Sigmoid colon (tissue), 7 donors: Measurements from ENCODE around the gene RNF182. TPM values are rescaled to one million over a fixed set of nuclear protein-coding genes. Genes with fewer than 3 reads are reported as not detected.

Source experiments
- DNase-seq: peaks from one replicate; pipeline ENCODE4 v3.0.0-alpha.2; 2019
- H3K27ac ChIP-seq, 4 donors: fragments of 200-600 bp; sonication (generic); one replicate each; pipeline ENCODE4 v1.5.1; 2016 to 2019; ENCODE audit warnings: mild to moderate bottlenecking in 1 of 4
- H3K27me3 ChIP-seq, 3 donors: fragments of 200-600 bp; sonication (generic); one replicate each; pipeline ENCODE4 v1.5.1; 2019; ENCODE audit warnings: mild to moderate bottlenecking in 1 of 3
- H3K36me3 ChIP-seq, 4 donors: fragments of 200-600 bp; sonication (generic); one replicate each; pipeline ENCODE4 v1.5.1; 2016 to 2019
- H3K4me1 ChIP-seq, 4 donors: fragments of 200-600 bp; sonication (generic); one replicate each; pipeline ENCODE4 v1.5.1; 2017 to 2019
- H3K4me3 ChIP-seq, 4 donors: fragments of 200-600 bp; sonication (generic); one replicate each; pipeline ENCODE4 v1.5.1; 2017 to 2019; ENCODE audit warnings: mild to moderate bottlenecking in 2 of 4, moderate library complexity in 1 of 4
- H3K9me3 ChIP-seq, 4 donors: fragments of 200-600 bp in 3 of 4; sonication (generic) in 3 of 4; one replicate each; pipeline versions ENCODE4 v1.5.1 to v1.6.1; 2013 to 2019
- EP300 ChIP-seq, 4 donors: sonication (generic); formaldehyde crosslinking; IDR thresholded peaks; one replicate each; pipeline ENCODE4 v1.6.1; 2017; ENCODE audit warnings: antibody characterized with exemption in 4 of 4
- POLR2A ChIP-seq, 2 donors: fragments of 450-650 bp; IDR thresholded peaks; one replicate each; pipeline ENCODE4 v1.6.1; 2016; ENCODE audit warnings: antibody characterized with exemption in 2 of 2, mild to moderate bottlenecking in 2 of 2, moderate library complexity in 2 of 2
- POLR2AphosphoS5 ChIP-seq, 4 donors: sonication (generic); formaldehyde crosslinking; IDR thresholded peaks; one replicate each; pipeline ENCODE4 v1.6.1; 2017; ENCODE audit warnings: antibody characterized with exemption in 4 of 4
- WGBS, 2 donors: extraction: QIAGEN DNeasy Blood & Tissue Kit; methylation state at CpG; one replicate each; pipeline ENCODE4 v1.1.7; 2013; 5-methylcytosine and 5-hydroxymethylcytosine counted together
- intact Hi-C: fragments of 100-400 bp; cut with DNase I; formaldehyde crosslinking; loops from one replicate; pipeline ENCODE4 v1.15.1; 2023
- polyA plus RNA-seq, 3 donors: library from polyadenylated mRNA; stranded (reverse); fragments of 200-250 nt; gene quantifications; one replicate each; pipeline ENCODE4 v1.2.3, GENCODE V29; 2013
- total RNA-seq, 4 donors: library from RNA; depleted of rRNA; stranded (reverse); fragments of >200 nt; gene quantifications; one replicate each; pipeline ENCODE4 v1.1.0, GENCODE V29; 2016
- TF ChIP-seq, protein P1 (sequence below), 4 experiments: fragments of 450-650 bp in 3 of 4; fragments of 200-600 bp in 1 of 4; IDR thresholded peaks; one replicate each; pipeline ENCODE4 v1.5.1; 2016 to 2019; ENCODE audit warnings: antibody characterized with exemption in 4 of 4, mild to moderate bottlenecking in 3 of 4, moderate library complexity in 2 of 4
- donor health status: healthy with polysubstance abuse.
- donor health status: Bipolar disorder and iron deficiency.
- donor health status: healthy.

Gene RNF182
- total and polyA plus RNA-seq, 7 donors: 0.06 to 0.71 (median 0.28) TPM; not detected in 2

DNA sequence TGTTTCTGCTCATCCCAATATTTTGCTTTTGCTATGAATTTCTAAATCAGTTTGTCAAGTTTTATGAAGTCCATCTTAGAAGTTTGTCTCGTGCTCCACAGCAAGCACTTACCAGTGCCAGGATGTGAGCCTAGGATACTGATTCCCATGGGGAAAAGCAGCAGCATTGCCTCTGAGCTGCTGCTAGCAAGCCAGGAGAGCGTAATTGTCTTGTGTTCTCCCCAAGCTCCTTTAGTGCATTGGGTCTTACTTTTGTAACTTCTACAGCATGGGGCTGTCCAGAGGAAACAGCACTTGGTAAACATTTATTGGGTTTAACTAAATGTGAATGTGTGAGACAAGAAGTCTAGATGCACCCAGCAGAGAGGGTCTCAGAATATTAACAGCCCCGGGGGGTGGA is 76.1 kb downstream of the RNF182 start:
- no peaks in the 10 kb centered on the region for H3K4me1 ChIP-seq
- H3K27me3 ChIP-seq: no peaks in the 10 kb centered on the region
- H3K4me3 ChIP-seq: no peak overlapping the region
- H3K36me3 ChIP-seq: no peaks in the 10 kb centered on the region
- no peaks in the 10 kb centered on the region for H3K9me3 ChIP-seq
- WGBS, 2 donors: 81 to 82% methylated on average over 3 of the region's 3 CpGs
- no peak overlapping the region for H3K27ac ChIP-seq
- DNase-seq: no peak
- TF ChIP-seq POLR2AphosphoS5 (IDR thresholded peaks at IDR 0.05) (no peak), EP300 (IDR thresholded peaks at IDR 0.05) (no peak), POLR2A (IDR thresholded peaks at IDR 0.05) (no peak)
- TF ChIP-seq, protein P1, sequence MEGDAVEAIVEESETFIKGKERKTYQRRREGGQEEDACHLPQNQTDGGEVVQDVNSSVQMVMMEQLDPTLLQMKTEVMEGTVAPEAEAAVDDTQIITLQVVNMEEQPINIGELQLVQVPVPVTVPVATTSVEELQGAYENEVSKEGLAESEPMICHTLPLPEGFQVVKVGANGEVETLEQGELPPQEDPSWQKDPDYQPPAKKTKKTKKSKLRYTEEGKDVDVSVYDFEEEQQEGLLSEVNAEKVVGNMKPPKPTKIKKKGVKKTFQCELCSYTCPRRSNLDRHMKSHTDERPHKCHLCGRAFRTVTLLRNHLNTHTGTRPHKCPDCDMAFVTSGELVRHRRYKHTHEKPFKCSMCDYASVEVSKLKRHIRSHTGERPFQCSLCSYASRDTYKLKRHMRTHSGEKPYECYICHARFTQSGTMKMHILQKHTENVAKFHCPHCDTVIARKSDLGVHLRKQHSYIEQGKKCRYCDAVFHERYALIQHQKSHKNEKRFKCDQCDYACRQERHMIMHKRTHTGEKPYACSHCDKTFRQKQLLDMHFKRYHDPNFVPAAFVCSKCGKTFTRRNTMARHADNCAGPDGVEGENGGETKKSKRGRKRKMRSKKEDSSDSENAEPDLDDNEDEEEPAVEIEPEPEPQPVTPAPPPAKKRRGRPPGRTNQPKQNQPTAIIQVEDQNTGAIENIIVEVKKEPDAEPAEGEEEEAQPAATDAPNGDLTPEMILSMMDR (IDR thresholded peaks at IDR 0.05): no peak
- intact Hi-C loops: no loop called here

GRCh38 chr6:14001329-14002012 is 76.7 kb downstream of the RNF182 start:
- Histone ChIP-seq H3K9me3 (no peaks in the 10 kb centered on the region), H3K36me3 (no peaks in the 10 kb centered on the region), H3K4me3 (no peak overlapping the region), H3K27ac (no peak overlapping the region), H3K27me3 (no peaks in the 10 kb centered on the region), H3K4me1 (no peaks in the 10 kb centered on the region)
- no peak for DNase-seq
- intact Hi-C loops: no loop called here
- 82 to 85% methylated on average over 13 of the region's 13 CpGs for WGBS, 2 donors
- TF ChIP-seq POLR2AphosphoS5 (IDR thresholded peaks at IDR 0.05) (no peak), POLR2A (IDR thresholded peaks at IDR 0.05) (no peak), EP300 (IDR thresholded peaks at IDR 0.05) (no peak)
- TF ChIP-seq, protein P1 (IDR thresholded peaks at IDR 0.05): no peak

GRCh38 chr6:14002176-14002947 is 77.6 kb downstream of the RNF182 start:
- H3K4me1 ChIP-seq: no peaks in the 10 kb centered on the region

GRCh38 chr6:14004258-14004657 is 79.5 kb downstream of the RNF182 start:
- intact Hi-C loops: no loop called here
- WGBS, 2 donors: 88 to 89% methylated on average over 9 of the region's 9 CpGs
- DNase-seq: no peak
- Histone ChIP-seq H3K36me3 (no peaks in the 10 kb centered on the region), H3K4me1 (no peaks in the 10 kb centered on the region), H3K9me3 (no peaks in the 10 kb centered on the region), H3K27me3 (no peaks in the 10 kb centered on the region), H3K27ac (no peak overlapping the region), H3K4me3 (no peak overlapping the region)
- TF ChIP-seq POLR2A (IDR thresholded peaks at IDR 0.05) (no peak), EP300 (IDR thresholded peaks at IDR 0.05) (no peak), POLR2AphosphoS5 (IDR thresholded peaks at IDR 0.05) (no peak)
- TF ChIP-seq, protein P1 (IDR thresholded peaks at IDR 0.05): no peak

More at GRCh38 chr6:14002176-14002947, 77.6 kb downstream of the RNF182 start:
- 97% methylated on average over 46 to 47 of the region's 47 CpGs for WGBS, 2 donors
- no peak overlapping the region for H3K27ac ChIP-seq
- H3K9me3 ChIP-seq: no peaks in the 10 kb centered on the region
- DNase-seq: no peak
- no peak for TF ChIP-seq POLR2A (IDR thresholded peaks at IDR 0.05)
- TF ChIP-seq, protein P1 (IDR thresholded peaks at IDR 0.05): no peak
- no peaks in the 10 kb centered on the region for H3K27me3 ChIP-seq
- no peak overlapping the region for H3K4me3 ChIP-seq
- intact Hi-C loops: no loop called here
- no peaks in the 10 kb centered on the region for H3K36me3 ChIP-seq
